Keratinocyte (primary cell): ENCODE data around the gene EFCAB8. TPM values are rescaled to one million over a fixed set of nuclear protein-coding genes. Genes with fewer than 3 reads are reported as not detected.
"Not testable (repeated sequence)": the region's sequence is repeated elsewhere in the genome, so short reads cannot be mapped to it uniquely, and the experiment has no call there.

ENCODE experiments used
- DNase-seq: peaks from one replicate; pipeline ENCODE4 v3.0.0-alpha.2; 2011; ENCODE audit warnings: low read depth, missing footprints, low spot score
- FAIRE-seq: peaks from 2 replicates; lab custom pipeline; 2011; peaks lifted over from hg19 to GRCh38; lab: Jason Lieb, UNC
- H2AFZ ChIP-seq: 2 replicates; pipeline ENCODE4 v1.6.0; 2012; ENCODE audit warnings: low read length, control low read depth, inconsistent platforms; ENCODE audit not compliant: control insufficient read depth
- H3K27ac ChIP-seq: 2 replicates; pipeline ENCODE4 v1.5.1; 2011; ENCODE audit warnings: low read length; ENCODE audit not compliant: control insufficient read depth, insufficient read depth
- H3K27me3 ChIP-seq: 3 replicates; pipeline ENCODE4 v1.6.0; 2011; ENCODE audit warnings: low read length; ENCODE audit not compliant: control insufficient read depth, insufficient read depth; ENCODE audit errors: extremely low read depth
- H3K36me3 ChIP-seq, 2 experiments: 2 replicates in 1 of 2; 3 replicates in 1 of 2; pipeline ENCODE4 v1.5.1; 2011; ENCODE audit warnings: low read length in 2 of 2, mild to moderate bottlenecking in 1 of 2; ENCODE audit not compliant: control insufficient read depth in 2 of 2, insufficient read depth in 2 of 2; ENCODE audit errors: extremely low read depth in 1 of 2
- H3K4me1 ChIP-seq: 3 replicates; pipeline ENCODE4 v1.5.1; 2011; ENCODE audit warnings: low read length; ENCODE audit not compliant: control insufficient read depth, insufficient read depth; ENCODE audit errors: extremely low read depth
- H3K4me2 ChIP-seq: 3 replicates; pipeline ENCODE4 v1.6.0; 2011; ENCODE audit warnings: low read depth, low read length; ENCODE audit not compliant: control insufficient read depth, insufficient read depth; ENCODE audit errors: extremely low read depth
- H3K4me3 ChIP-seq, 3 experiments: fragments of 200-600 bp in 1 of 3; sonication (generic) in 1 of 3; 2 replicates in 2 of 3; 3 replicates in 1 of 3; pipeline ENCODE4 v1.5.1; 2011 to 2016; ENCODE audit warnings: low read length in 3 of 3, mild to moderate bottlenecking in 3 of 3, control low read depth in 2 of 3, inconsistent platforms in 1 of 3, low read depth in 1 of 3, mixed read lengths in 1 of 3, mixed run types in 1 of 3, moderate library complexity in 1 of 3; ENCODE audit not compliant: control insufficient read depth in 2 of 3, insufficient read depth in 2 of 3; ENCODE audit errors: extremely low read depth in 1 of 3
- H3K79me2 ChIP-seq: 2 replicates; pipeline ENCODE4 v1.6.0; 2012; ENCODE audit warnings: low read length; ENCODE audit not compliant: control insufficient read depth, insufficient read depth
- H3K9ac ChIP-seq: 3 replicates; pipeline ENCODE4 v1.6.0; 2011; ENCODE audit warnings: low read length; ENCODE audit not compliant: control insufficient read depth, insufficient read depth; ENCODE audit errors: extremely low read depth
- H3K9me1 ChIP-seq: 3 replicates; pipeline ENCODE4 v1.6.0; 2011; ENCODE audit warnings: low read length; ENCODE audit not compliant: control insufficient read depth, insufficient read depth; ENCODE audit errors: extremely low read depth
- H3K9me3 ChIP-seq: 2 replicates; pipeline ENCODE4 v1.5.1; 2012; ENCODE audit warnings: low read depth, low read length; ENCODE audit not compliant: control insufficient read depth
- H4K20me1 ChIP-seq: 3 replicates; pipeline ENCODE4 v1.6.0; 2011; ENCODE audit warnings: low read length; ENCODE audit not compliant: control insufficient read depth, insufficient read depth; ENCODE audit errors: extremely low read depth
- CTCF ChIP-seq, 3 experiments: IDR thresholded peaks in 1 of 3; conservative IDR thresholded peaks in 1 of 3; optimal IDR thresholded peaks in 1 of 3; 2 replicates in 2 of 3; 3 replicates in 1 of 3; pipeline versions ENCODE3 to v1.5.1; 2011; ENCODE audit warnings: low read length in 3 of 3, mild to moderate bottlenecking in 3 of 3, moderate library complexity in 2 of 3, control low read depth in 1 of 3, inconsistent platforms in 1 of 3; ENCODE audit not compliant: insufficient read depth in 2 of 3; ENCODE audit errors: extremely low read depth in 1 of 3
- EZH2 ChIP-seq: IDR thresholded peaks from one replicate; pipeline ENCODE4 v1.6.1; 2012; ENCODE audit warnings: inconsistent platforms, mild to moderate bottlenecking, low read length, moderate library complexity
- dilution Hi-C: fragments of 300-500 bp; cut with MboI; formaldehyde crosslinking; loops from one replicate; pipeline ENCODE4 v1.7.0; 2020; ENCODE audit warnings: low sequenced_read_pairs; ENCODE audit not compliant: extremely low pct_ligation_motif_present
- polyA plus RNA-seq, 5 experiments: library from polyadenylated mRNA; depleted of rRNA in 3 of 5; stranded (reverse) in 3 of 5; stranded (forward) in 1 of 5; unstranded in 1 of 5; fragments of >200 nt; gene quantifications; 1 replicate in 1 of 5; 2 replicates in 3 of 5; 3 replicates in 1 of 5; pipeline versions ENCODE4 v1.2.1 to v1.2.3, GENCODE V29; 2011 to 2012; ENCODE audit warnings: missing spikeins in 2 of 5, low read depth in 1 of 5, low replicate concordance in 1 of 5

Gene EFCAB8
- polyA plus RNA-seq, 1 donor (not counting 4 experiments of a cell fraction or from before 2014, with no cell fraction given): 0.03 TPM

GRCh38 chr20:32973077-32973717, 114.5 kb downstream of the EFCAB8 start:
- TF ChIP-seq CTCF (optimal IDR thresholded peaks at IDR 0.05 in 1 of 3, IDR thresholded peaks at IDR 0.05 in 1 of 3, conservative IDR thresholded peaks at IDR 0.05 in 1 of 3; ENCODE audit: extremely low read depth in 1 of 3, insufficient read depth in 2 of 3, low read length in 3 of 3): no peak
- TF ChIP-seq EZH2: no peak
- Histone ChIP-seq H3K79me2 (no peaks in the 10 kb centered on the region), H4K20me1 (no peaks in the 10 kb centered on the region), H3K36me3 (no peaks in the 10 kb centered on the region), H2AFZ (no peak overlapping the region), H3K27me3 (no peaks in the 10 kb centered on the region), H3K9me1 (no peaks in the 10 kb centered on the region), H3K9me3 (no peaks in the 10 kb centered on the region), H3K4me2 (no peak overlapping the region), H3K4me1 (no peaks in the 10 kb centered on the region), H3K9ac (no peak overlapping the region), H3K4me3 (no peak overlapping the region), H3K27ac (no peak overlapping the region)
- dilution Hi-C loops: no loop called here
- FAIRE-seq: no peak
- DNase-seq: no peak

GRCh38 chr20:32974204-32975064, 115.7 kb downstream of the EFCAB8 start:
- H3K9me3 ChIP-seq, H3K36me3 ChIP-seq, H2AFZ ChIP-seq, H4K20me1 ChIP-seq, H3K4me3 ChIP-seq, H3K9ac ChIP-seq, H3K4me1 ChIP-seq, dilution Hi-C loops, H3K27me3 ChIP-seq, DNase-seq, H3K4me2 ChIP-seq, FAIRE-seq, H3K9me1 ChIP-seq, H3K27ac ChIP-seq, H3K79me2 ChIP-seq: not testable (repeated sequence)

- H3K4me1 ChIP-seq, H3K9me1 ChIP-seq, H3K4me3 ChIP-seq, dilution Hi-C loops, DNase-seq, H3K27me3 ChIP-seq, H3K36me3 ChIP-seq, H3K9ac ChIP-seq, H3K9me3 ChIP-seq, H3K27ac ChIP-seq, H3K4me2 ChIP-seq, H2AFZ ChIP-seq, H3K79me2 ChIP-seq, FAIRE-seq, H4K20me1 ChIP-seq: not testable (repeated sequence)
These were observed 116.4 kb downstream of the EFCAB8 start for GRCh38 chr20:32975121-32975520.
